Measurements from ENCODE around the gene ZFYVE27.

The ZFYVE27 gene

DNA sequence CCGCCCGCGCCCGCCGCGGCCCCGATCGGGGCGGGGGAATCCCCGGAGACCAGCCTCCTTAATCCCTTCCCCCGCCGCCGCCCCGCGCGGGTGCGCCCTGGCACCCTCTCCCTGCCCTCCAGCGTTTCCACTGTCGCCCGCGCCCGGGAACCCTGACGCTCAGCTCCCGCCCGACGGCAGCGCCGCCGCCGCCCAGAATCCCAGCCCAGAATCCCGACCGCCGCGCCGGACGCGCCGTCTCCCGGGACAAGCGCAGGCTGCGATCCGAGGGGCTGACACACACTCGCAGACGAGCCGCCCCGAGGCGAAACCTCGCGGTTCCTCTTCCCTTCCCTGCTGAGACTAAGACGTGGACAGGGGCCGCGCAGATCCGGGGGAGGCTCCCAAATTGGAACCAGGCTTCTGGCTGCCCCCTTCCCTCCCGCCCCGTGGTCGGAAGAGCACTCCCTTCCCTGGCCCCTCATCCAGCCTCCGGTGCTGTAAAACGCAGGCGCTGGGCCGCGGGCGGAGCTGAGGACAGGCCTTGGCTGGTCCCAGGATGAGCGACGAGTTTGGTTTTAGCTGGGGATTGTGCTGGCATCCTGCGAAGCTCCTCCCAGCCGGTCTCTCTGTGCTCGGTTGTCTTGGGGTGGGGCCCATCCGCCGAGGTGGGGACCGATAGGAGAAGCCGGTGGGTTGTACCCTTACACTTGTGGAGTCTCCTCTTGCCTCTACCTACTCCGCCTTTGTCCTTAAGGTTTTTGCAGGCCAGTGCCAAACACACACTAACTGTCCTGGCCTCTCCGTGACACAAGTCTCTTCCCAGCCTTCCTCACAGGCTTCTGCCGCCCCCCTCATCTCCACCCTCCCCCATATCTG, 22.3 kb upstream of the ZFYVE27 start (continued):
- TF ChIP-seq GFI1B (tag by site-specific recombination; IDR thresholded peaks at IDR 0.05): no peak
- TF ChIP-seq ZEB2 (tag by site-specific recombination; IDR thresholded peaks at IDR 0.05): peak; percentile 63; the same call in 1 of the 2 replicates
- peak; percentile 51; the same call in 1 of the 2 replicates for TF ChIP-seq ZNF394 (tag by site-specific recombination; IDR thresholded peaks at IDR 0.05; ENCODE audit: borderline replicate concordance)
- TF ChIP-seq ZNF571 (tag by site-specific recombination; IDR thresholded peaks at IDR 0.05): no peak
- TF ChIP-seq ZNF776 (tag by site-specific recombination; IDR thresholded peaks at IDR 0.05; ENCODE audit: borderline replicate concordance): no peak
- TF ChIP-seq OVOL3 (tag by site-specific recombination; IDR thresholded peaks at IDR 0.05): no peak
- TF ChIP-seq ZNF544 (tag by site-specific recombination; IDR thresholded peaks at IDR 0.05): no peak
- TF ChIP-seq SP2 (tag by site-specific recombination; IDR thresholded peaks at IDR 0.05): peak; percentile 84
- TF ChIP-seq ZNF561 (tag by site-specific recombination; IDR thresholded peaks at IDR 0.05; ENCODE audit: borderline replicate concordance): 0 out of 2 replicates have a peak, but pooled peaks have one; percentile 68
- TF ChIP-seq ZNF416 (tag by site-specific recombination; IDR thresholded peaks at IDR 0.05): no peak
- TF ChIP-seq, protein P1, sequence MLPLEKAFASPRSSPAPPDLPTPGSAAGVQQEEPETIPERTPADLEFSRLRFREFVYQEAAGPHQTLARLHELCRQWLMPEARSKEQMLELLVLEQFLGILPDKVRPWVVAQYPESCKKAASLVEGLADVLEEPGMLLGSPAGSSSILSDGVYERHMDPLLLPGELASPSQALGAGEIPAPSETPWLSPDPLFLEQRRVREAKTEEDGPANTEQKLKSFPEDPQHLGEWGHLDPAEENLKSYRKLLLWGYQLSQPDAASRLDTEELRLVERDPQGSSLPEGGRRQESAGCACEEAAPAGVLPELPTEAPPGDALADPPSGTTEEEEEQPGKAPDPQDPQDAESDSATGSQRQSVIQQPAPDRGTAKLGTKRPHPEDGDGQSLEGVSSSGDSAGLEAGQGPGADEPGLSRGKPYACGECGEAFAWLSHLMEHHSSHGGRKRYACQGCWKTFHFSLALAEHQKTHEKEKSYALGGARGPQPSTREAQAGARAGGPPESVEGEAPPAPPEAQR (tag by site-specific recombination; IDR thresholded peaks at IDR 0.05): no peak
- no peak for TF ChIP-seq ZNF266 (tag by site-specific recombination; IDR thresholded peaks at IDR 0.05; ENCODE audit: low read depth)
- TF ChIP-seq ZNF596 (tag by site-specific recombination; IDR thresholded peaks at IDR 0.05): no peak
- TF ChIP-seq ZNF843 (tag by site-specific recombination; IDR thresholded peaks at IDR 0.05): no peak
- TF ChIP-seq TCF7L2 (IDR thresholded peaks at IDR 0.05; ENCODE audit: borderline replicate concordance, low read depth, low read length): no peak
- no peak for TF ChIP-seq ZNF121 (tag by site-specific recombination; IDR thresholded peaks at IDR 0.05)
- 0 out of 2 replicates have a peak, but pooled peaks have one; percentile 3 for TF ChIP-seq ZNF76 (tag by site-specific recombination; IDR thresholded peaks at IDR 0.05; ENCODE audit: borderline replicate concordance, low read depth)
- no peak for TF ChIP-seq BCL11B (tag by site-specific recombination; IDR thresholded peaks at IDR 0.05; ENCODE audit: low read depth)
- TF ChIP-seq WT1 (tag by site-specific recombination; IDR thresholded peaks at IDR 0.05): no peak
- no peak for TF ChIP-seq ZNF175 (tag by site-specific recombination; IDR thresholded peaks at IDR 0.05)
- no peak for TF ChIP-seq ZNF16 (tag by site-specific recombination; IDR thresholded peaks at IDR 0.05; ENCODE audit: low read depth)
- TF ChIP-seq ZNF777 (tag by site-specific recombination; IDR thresholded peaks at IDR 0.05; ENCODE audit: borderline replicate concordance): peak; percentile 72; the same call in 1 of the 2 replicates
- no peak for TF ChIP-seq ZSCAN30 (tag by site-specific recombination; IDR thresholded peaks at IDR 0.05)
- TF ChIP-seq ZFP69B (tag by site-specific recombination; IDR thresholded peaks at IDR 0.05): peak; percentile 99
- no peak for TF ChIP-seq ZSCAN23 (tag by site-specific recombination; IDR thresholded peaks at IDR 0.05)
- TF ChIP-seq, protein P2, sequence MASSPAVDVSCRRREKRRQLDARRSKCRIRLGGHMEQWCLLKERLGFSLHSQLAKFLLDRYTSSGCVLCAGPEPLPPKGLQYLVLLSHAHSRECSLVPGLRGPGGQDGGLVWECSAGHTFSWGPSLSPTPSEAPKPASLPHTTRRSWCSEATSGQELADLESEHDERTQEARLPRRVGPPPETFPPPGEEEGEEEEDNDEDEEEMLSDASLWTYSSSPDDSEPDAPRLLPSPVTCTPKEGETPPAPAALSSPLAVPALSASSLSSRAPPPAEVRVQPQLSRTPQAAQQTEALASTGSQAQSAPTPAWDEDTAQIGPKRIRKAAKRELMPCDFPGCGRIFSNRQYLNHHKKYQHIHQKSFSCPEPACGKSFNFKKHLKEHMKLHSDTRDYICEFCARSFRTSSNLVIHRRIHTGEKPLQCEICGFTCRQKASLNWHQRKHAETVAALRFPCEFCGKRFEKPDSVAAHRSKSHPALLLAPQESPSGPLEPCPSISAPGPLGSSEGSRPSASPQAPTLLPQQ (tag by site-specific recombination; IDR thresholded peaks at IDR 0.05): peak; percentile 99
- TF ChIP-seq ZNF157 (tag by site-specific recombination; IDR thresholded peaks at IDR 0.05): no peak
- TF ChIP-seq ZNF549 (tag by site-specific recombination; IDR thresholded peaks at IDR 0.05): no peak
- TF ChIP-seq, protein P3, sequence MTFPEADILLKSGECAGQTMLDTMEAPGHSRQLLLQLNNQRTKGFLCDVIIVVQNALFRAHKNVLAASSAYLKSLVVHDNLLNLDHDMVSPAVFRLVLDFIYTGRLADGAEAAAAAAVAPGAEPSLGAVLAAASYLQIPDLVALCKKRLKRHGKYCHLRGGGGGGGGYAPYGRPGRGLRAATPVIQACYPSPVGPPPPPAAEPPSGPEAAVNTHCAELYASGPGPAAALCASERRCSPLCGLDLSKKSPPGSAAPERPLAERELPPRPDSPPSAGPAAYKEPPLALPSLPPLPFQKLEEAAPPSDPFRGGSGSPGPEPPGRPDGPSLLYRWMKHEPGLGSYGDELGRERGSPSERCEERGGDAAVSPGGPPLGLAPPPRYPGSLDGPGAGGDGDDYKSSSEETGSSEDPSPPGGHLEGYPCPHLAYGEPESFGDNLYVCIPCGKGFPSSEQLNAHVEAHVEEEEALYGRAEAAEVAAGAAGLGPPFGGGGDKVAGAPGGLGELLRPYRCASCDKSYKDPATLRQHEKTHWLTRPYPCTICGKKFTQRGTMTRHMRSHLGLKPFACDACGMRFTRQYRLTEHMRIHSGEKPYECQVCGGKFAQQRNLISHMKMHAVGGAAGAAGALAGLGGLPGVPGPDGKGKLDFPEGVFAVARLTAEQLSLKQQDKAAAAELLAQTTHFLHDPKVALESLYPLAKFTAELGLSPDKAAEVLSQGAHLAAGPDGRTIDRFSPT (tag by site-specific recombination; IDR thresholded peaks at IDR 0.05): no peak
- TF ChIP-seq, protein P4, sequence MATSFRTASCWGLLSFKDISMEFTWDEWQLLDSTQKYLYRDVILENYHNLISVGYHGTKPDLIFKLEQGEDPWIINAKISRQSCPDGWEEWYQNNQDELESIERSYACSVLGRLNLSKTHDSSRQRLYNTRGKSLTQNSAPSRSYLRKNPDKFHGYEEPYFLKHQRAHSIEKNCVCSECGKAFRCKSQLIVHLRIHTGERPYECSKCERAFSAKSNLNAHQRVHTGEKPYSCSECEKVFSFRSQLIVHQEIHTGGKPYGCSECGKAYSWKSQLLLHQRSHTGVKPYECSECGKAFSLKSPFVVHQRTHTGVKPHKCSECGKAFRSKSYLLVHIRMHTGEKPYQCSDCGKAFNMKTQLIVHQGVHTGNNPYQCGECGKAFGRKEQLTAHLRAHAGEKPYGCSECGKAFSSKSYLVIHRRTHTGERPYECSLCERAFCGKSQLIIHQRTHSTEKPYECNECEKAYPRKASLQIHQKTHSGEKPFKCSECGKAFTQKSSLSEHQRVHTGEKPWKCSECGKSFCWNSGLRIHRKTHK (tag by site-specific recombination; IDR thresholded peaks at IDR 0.05): no peak
- TF ChIP-seq, protein P5, sequence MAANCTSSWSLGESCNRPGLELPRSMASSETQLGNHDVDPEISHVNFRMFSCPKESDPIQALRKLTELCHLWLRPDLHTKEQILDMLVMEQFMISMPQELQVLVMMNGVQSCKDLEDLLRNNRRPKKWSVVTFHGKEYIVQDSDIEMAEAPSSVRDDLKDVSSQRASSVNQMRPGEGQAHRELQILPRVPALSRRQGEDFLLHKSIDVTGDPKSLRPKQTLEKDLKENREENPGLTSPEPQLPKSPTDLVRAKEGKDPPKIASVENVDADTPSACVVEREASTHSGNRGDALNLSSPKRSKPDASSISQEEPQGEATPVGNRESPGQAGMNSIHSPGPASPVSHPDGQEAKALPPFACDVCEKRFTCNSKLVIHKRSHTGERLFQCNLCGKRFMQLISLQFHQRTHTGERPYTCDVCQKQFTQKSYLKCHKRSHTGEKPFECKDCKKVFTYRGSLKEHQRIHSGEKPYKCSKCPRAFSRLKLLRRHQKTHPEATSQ (tag by site-specific recombination; IDR thresholded peaks at IDR 0.05): no peak
- TF ChIP-seq ZNF792 (tag by site-specific recombination; IDR thresholded peaks at IDR 0.05): no peak

Data from HEK293 (cell line).